ENCODE results near the gene PCDHA9. TPM values are rescaled to one million over a fixed set of nuclear protein-coding genes. Genes with fewer than 3 reads are reported as not detected.
"Not testable (repeated sequence)": the region's sequence is repeated elsewhere in the genome, so short reads cannot be mapped to it uniquely, and the experiment has no call there.

PCDHA9 gene
- total and polyA plus RNA-seq, 4 donors = under 0.01 TPM; not detected in 3

DNA sequence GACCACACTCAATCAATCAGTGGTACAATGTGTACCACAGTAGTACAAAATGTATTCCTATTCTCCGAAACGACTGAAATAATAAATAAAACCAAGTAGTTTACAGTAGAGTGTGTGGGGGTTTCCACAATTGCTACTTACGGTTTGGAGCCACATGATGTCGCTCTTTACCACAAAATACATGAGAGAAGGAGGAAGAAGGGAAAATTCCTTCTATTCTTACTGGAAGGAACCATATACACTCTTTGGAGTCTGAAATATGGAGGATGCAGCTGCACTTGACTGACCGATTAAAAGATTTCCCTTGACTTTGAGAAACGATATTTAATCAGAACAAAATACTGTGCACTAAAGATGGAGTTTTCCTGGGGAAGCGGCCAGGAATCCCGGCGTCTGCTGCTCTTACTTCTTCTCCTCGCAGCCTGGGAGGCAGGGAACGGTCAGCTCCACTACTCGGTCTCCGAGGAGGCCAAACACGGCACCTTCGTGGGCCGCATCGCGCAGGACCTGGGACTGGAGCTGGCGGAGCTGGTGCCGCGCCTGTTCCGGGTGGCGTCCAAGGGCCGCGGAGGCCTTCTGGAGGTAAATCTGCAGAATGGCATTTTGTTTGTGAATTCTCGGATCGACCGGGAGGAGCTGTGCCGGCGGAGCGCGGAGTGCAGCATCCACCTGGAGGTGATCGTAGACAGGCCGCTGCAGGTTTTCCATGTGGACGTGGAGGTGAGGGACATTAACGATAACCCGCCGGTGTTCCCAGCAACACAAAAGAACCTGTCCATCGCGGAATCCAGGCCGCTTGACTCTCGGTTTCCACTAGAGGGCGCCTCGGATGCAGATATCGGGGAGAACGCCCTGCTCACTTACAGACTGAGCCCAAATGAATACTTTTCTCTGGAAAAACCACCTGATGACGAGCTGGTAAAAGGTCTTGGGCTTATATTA is 41.1 kb upstream of the PCDHA9 start, which contains the start of gene PCDHA4 (continued):
- TF ChIP-seq HNF4G (IDR thresholded peaks at IDR 0.05) (no peak), SP1 (IDR thresholded peaks at IDR 0.05) (no peak), HNF4A (conservative IDR thresholded peaks at IDR 0.05) (no peak), RXRA (IDR thresholded peaks at IDR 0.05) (no peak)

DNA sequence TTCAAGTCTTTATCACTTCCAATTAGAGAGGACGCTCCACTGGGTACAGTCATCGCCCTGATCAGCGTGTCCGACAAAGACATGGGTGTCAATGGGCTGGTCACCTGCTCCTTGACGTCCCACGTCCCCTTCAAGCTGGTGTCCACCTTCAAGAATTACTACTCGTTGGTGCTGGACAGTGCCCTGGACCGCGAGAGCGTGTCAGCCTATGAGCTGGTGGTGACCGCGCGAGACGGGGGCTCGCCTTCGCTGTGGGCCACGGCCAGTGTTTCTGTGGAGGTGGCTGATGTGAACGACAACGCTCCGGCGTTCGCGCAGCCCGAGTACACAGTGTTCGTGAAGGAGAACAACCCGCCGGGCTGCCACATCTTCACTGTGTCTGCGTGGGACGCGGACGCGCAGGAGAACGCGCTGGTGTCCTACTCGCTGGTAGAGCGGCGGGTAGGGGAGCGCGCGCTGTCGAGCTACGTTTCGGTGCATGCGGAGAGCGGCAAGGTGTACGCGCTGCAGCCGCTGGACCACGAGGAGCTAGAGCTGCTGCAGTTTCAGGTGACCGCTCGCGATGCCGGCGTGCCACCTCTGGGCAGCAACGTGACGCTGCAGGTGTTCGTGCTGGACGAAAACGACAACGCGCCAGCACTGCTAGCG is 39.8 kb upstream of the PCDHA9 start:
- not testable (repeated sequence) for H3K36me3 ChIP-seq (ENCODE audit: control insufficient read depth in 4 of 4, insufficient read depth in 3 of 4, low read depth in 1 of 4, low read length in 3 of 4); H3K27me3 ChIP-seq (ENCODE audit: control insufficient read depth in 4 of 4, insufficient read depth in 4 of 4, low read length in 3 of 4); DNase-seq (ENCODE audit: low spot score); H3K4me3 ChIP-seq (ENCODE audit: low read depth in 1 of 3, low read length in 3 of 3); H3K4me1 ChIP-seq (ENCODE audit: control insufficient read depth in 4 of 4, insufficient read depth in 4 of 4, low read length in 3 of 4); H3K27ac ChIP-seq (ENCODE audit: low read depth in 1 of 2, low read length in 2 of 2); H3K9ac ChIP-seq (ENCODE audit: low read depth in 1 of 2, low read length in 2 of 2)
- peaks cover 21 to 42% (median 24%) of the 10 kb centered on the region in 4 donors for H3K9me3 ChIP-seq (ENCODE audit: control insufficient read depth in 4 of 4, low read length in 3 of 4)
- WGBS = 57% methylated on average over 62 of the region's 62 CpGs

DNA sequence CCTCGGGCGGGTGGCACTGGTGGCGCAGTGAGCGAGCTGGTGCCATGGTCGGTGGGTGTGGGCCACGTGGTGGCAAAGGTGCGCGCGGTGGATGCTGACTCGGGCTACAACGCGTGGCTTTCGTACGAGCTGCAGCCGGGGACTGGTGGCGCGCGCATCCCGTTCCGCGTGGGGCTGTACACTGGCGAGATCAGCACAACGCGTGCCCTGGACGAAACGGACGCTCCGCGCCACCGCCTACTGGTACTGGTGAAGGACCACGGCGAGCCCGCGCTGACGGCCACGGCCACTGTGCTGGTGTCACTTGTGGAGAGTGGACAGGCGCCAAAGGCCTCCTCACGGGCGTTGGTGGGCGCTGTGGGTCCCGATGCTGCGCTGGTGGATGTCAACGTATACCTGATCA is 39.3 kb upstream of the PCDHA9 start:
- peaks cover 0 to 3% (median 1%) of the 10 kb centered on the region in 4 donors for H3K27me3 ChIP-seq (ENCODE audit: control insufficient read depth in 4 of 4, insufficient read depth in 4 of 4, low read length in 3 of 4)
- no peak overlapping the region for H3K9ac ChIP-seq (ENCODE audit: low read depth in 1 of 2, low read length in 2 of 2)
- H3K9me3 ChIP-seq (ENCODE audit: control insufficient read depth in 4 of 4, low read length in 3 of 4) = peaks cover 20 to 41% (median 22%) of the 10 kb centered on the region in 4 donors
- H3K36me3 ChIP-seq (ENCODE audit: control insufficient read depth in 4 of 4, insufficient read depth in 3 of 4, low read depth in 1 of 4, low read length in 3 of 4) = no peaks in the 10 kb centered on the region
- TF ChIP-seq EGR1 (IDR thresholded peaks at IDR 0.05; ENCODE audit: low read depth in 2 of 2) (no peak), JUND (IDR thresholded peaks at IDR 0.05) (no peak), FOXA1 (IDR thresholded peaks at IDR 0.05) (no peak), RAD21 (IDR thresholded peaks at IDR 0.05) (no peak), HNF4G (IDR thresholded peaks at IDR 0.05) (no peak), HNF4A (conservative IDR thresholded peaks at IDR 0.05) (no peak)
- TF ChIP-seq, protein P1, sequence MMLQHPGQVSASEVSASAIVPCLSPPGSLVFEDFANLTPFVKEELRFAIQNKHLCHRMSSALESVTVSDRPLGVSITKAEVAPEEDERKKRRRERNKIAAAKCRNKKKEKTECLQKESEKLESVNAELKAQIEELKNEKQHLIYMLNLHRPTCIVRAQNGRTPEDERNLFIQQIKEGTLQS (IDR thresholded peaks at IDR 0.05) = no peak
- WGBS = 62% methylated on average over 43 of the region's 43 CpGs
- peak overlapping the region in 1 of 3 donors; percentile 26 for H3K4me3 ChIP-seq (ENCODE audit: low read depth in 1 of 3, low read length in 3 of 3)
- no peak for DNase-seq (ENCODE audit: low spot score)
- H3K4me1 ChIP-seq (ENCODE audit: control insufficient read depth in 4 of 4, insufficient read depth in 4 of 4, low read length in 3 of 4) = no peaks in the 10 kb centered on the region
- no peak overlapping the region for H3K27ac ChIP-seq (ENCODE audit: low read depth in 1 of 2, low read length in 2 of 2)

DNA sequence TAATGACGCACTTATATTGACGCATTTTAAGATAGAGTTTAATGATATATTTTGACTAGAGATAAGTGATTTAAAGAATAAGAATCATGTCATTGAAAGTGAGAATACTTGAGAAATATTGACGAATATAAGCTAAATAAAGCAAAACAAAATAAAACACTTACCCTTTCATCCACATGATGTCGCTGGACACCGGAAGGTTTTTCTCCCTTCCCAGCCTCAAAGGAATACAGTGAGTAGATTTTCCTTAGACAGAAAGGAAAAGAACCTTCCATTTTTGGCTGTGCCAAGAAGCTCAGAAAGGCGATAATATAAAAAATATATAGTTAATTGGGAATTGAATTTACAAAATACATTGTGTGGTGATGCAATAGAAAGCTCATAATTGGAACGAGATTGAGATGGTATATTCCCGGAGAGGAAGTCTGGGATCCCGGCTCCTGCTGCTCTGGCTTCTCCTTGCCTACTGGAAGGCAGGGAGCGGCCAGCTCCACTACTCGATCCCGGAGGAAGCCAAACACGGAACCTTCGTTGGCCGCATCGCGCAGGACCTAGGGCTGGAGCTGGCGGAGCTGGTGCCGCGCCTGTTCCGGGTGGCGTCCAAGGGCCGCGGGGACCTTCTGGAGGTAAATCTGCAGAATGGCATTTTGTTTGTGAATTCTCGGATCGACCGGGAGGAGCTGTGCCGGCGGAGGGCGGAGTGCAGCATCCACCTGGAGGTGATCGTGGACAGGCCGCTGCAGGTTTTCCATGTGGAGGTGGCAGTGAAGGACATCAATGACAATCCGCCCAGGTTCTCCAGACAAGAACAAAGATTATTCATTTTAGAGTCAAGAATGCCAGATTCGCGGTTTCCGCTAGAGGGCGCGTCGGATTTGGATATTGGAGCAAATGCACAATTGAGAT is 26.6 kb upstream of the PCDHA9 start, which contains the start of gene PCDHA5:
TSS of gene PCDHA5 (plus strand) at position 239 of the 906 bp plus-strand sequence.
- no peak within 1 kb of the TSS for H3K9ac ChIP-seq (ENCODE audit: low read depth in 1 of 2, low read length in 2 of 2)
- WGBS = 29% methylated on average over 39 of the region's 39 CpGs
- no peak within 1 kb of the TSS for H3K4me3 ChIP-seq (ENCODE audit: low read depth in 1 of 3, low read length in 3 of 3)
- no peak for DNase-seq (ENCODE audit: low spot score)
- TF ChIP-seq TAF1 (conservative IDR thresholded peaks at IDR 0.05) = no peak
- TF ChIP-seq, protein P2, sequence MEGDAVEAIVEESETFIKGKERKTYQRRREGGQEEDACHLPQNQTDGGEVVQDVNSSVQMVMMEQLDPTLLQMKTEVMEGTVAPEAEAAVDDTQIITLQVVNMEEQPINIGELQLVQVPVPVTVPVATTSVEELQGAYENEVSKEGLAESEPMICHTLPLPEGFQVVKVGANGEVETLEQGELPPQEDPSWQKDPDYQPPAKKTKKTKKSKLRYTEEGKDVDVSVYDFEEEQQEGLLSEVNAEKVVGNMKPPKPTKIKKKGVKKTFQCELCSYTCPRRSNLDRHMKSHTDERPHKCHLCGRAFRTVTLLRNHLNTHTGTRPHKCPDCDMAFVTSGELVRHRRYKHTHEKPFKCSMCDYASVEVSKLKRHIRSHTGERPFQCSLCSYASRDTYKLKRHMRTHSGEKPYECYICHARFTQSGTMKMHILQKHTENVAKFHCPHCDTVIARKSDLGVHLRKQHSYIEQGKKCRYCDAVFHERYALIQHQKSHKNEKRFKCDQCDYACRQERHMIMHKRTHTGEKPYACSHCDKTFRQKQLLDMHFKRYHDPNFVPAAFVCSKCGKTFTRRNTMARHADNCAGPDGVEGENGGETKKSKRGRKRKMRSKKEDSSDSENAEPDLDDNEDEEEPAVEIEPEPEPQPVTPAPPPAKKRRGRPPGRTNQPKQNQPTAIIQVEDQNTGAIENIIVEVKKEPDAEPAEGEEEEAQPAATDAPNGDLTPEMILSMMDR (IDR thresholded peaks at IDR 0.05; ENCODE audit: low read depth, low read length, missing input control) = peak; percentile 22
- TF ChIP-seq JUND (IDR thresholded peaks at IDR 0.05) = no peak
- no peak for TF ChIP-seq SP1 (IDR thresholded peaks at IDR 0.05)
- no peak within 1 kb of the TSS for H3K27ac ChIP-seq (ENCODE audit: low read depth in 1 of 2, low read length in 2 of 2)
- no peaks in the 10 kb centered on the region for H3K4me1 ChIP-seq (ENCODE audit: control insufficient read depth in 4 of 4, insufficient read depth in 4 of 4, low read length in 3 of 4)
- H3K36me3 ChIP-seq (ENCODE audit: control insufficient read depth in 4 of 4, insufficient read depth in 3 of 4, low read depth in 1 of 4, low read length in 3 of 4) = no peaks in the 10 kb centered on the region
- peaks cover 11 to 29% (median 19%) of the 10 kb centered on the region in 4 donors for H3K9me3 ChIP-seq (ENCODE audit: control insufficient read depth in 4 of 4, low read length in 3 of 4)
- H3K27me3 ChIP-seq (ENCODE audit: control insufficient read depth in 4 of 4, insufficient read depth in 4 of 4, low read length in 3 of 4) = peaks cover 0 to 5% (median 4%) of the 10 kb centered on the region in 4 donors

Data from liver (tissue), 9 donors.